SK-N-SH (cell line): ENCODE results near the gene EIF4E.

Experiments
- CHD2 ChIP-seq: fragments of 150-350 bp; IDR thresholded peaks from 2 replicates; pipeline ENCODE4 v1.6.1; 2018; ENCODE audit warnings: low read length; ENCODE audit not compliant: partially characterized antibody
- CTCF ChIP-seq: fragments of 200-600 bp; sonication (generic); IDR thresholded peaks from 2 replicates; pipeline ENCODE4 v1.6.1; 2017; ENCODE audit warnings: antibody characterized with exemption, mild to moderate bottlenecking, moderate library complexity
- MAX ChIP-seq: IDR thresholded peaks from 2 replicates; pipeline ENCODE4 v1.4.0; 2012; ENCODE audit warnings: low read depth
- POLR2AphosphoS5 ChIP-seq: IDR thresholded peaks from 2 replicates; pipeline ENCODE4 v1.6.1; 2012; ENCODE audit warnings: low read depth, low read length
- REST ChIP-seq: IDR thresholded peaks from 2 replicates; pipeline ENCODE4 v1.6.1; 2012; ENCODE audit warnings: mild to moderate bottlenecking, low read depth, low read length, moderate library complexity
- RXRA ChIP-seq: IDR thresholded peaks from 2 replicates; pipeline ENCODE4 v1.4.0; 2012; ENCODE audit warnings: low read depth, mild to moderate bottlenecking, borderline replicate concordance
- TCF12 ChIP-seq: IDR thresholded peaks from 2 replicates; pipeline ENCODE4 v1.4.0; 2012
- USF2 ChIP-seq: fragments of 150-350 bp; IDR thresholded peaks from 2 replicates; pipeline ENCODE4 v1.6.1; 2017; ENCODE audit warnings: antibody characterized with exemption, low read length, low read depth, borderline replicate concordance

- no peak for TF ChIP-seq CHD2
- TF ChIP-seq CTCF: no peak
- TF ChIP-seq MAX: no peak
- no peak for TF ChIP-seq USF2
- TF ChIP-seq POLR2AphosphoS5: no peak
- TF ChIP-seq RXRA: no peak
- no peak for TF ChIP-seq TCF12
- no peak for TF ChIP-seq REST
Observed at GRCh38 chr4:98961770-98962169, 32.8 kb upstream of the EIF4E start.
